Measurements from ENCODE around the gene RITA1. TPM values are rescaled to one million over a fixed set of nuclear protein-coding genes. Genes with fewer than 3 reads are reported as not detected.
"Not testable (repeated sequence)": the region's sequence is repeated elsewhere in the genome, so short reads cannot be mapped to it uniquely, and the experiment has no call there.

The RITA1 gene
- total RNA-seq, 1 donor from 2014 or later, result 22.3 TPM

- no peak for DNase-seq (ENCODE audit: low read depth, low spot score)
Observed at GRCh38 chr12:113202300-113203075, 17.0 kb downstream of the RITA1 start.

- no peak for DNase-seq (ENCODE audit: low read depth, low spot score)
Observed at GRCh38 chr12:113203852-113204760, 18.6 kb downstream of the RITA1 start.

- no peak for DNase-seq (ENCODE audit: low read depth, low spot score)
Observed at GRCh38 chr12:113204804-113205203, 19.3 kb downstream of the RITA1 start.

GRCh38 chr12:113206802-113207201, 21.3 kb downstream of the RITA1 start:
- not testable (repeated sequence) for DNase-seq (ENCODE audit: low read depth, low spot score)

GRCh38 chr12:113207613-113208040, 22.1 kb downstream of the RITA1 start:
- no peak for DNase-seq (ENCODE audit: low read depth, low spot score)

- DNase-seq (ENCODE audit: low read depth, low spot score), result no peak
Observed at GRCh38 chr12:113208041-113208934, 22.8 kb downstream of the RITA1 start.

GRCh38 chr12:113211160-113211559, 25.6 kb downstream of the RITA1 start:
- no peak for DNase-seq (ENCODE audit: low read depth, low spot score)

- no peak for DNase-seq (ENCODE audit: low read depth, low spot score)
Observed at GRCh38 chr12:113214895-113215400, 29.4 kb downstream of the RITA1 start.

- DNase-seq (ENCODE audit: low read depth, low spot score), result no peak
Observed at GRCh38 chr12:113216027-113216426, 30.5 kb downstream of the RITA1 start.

GRCh38 chr12:113220593-113221180, 35.2 kb downstream of the RITA1 start:
- DNase-seq (ENCODE audit: low read depth, low spot score), result no peak

GRCh38 chr12:113221181-113221996, 35.9 kb downstream of the RITA1 start, which contains the start of gene TPCN1:
TSS of gene TPCN1 (plus strand) at chr12:113221464. CDS start at chr12:113226853, 5,389 bp downstream.
- peak; percentile 100 for DNase-seq (ENCODE audit: low read depth, low spot score)

- no peak for DNase-seq (ENCODE audit: low read depth, low spot score)
Observed at GRCh38 chr12:113221997-113222729, 36.6 kb downstream of the RITA1 start.

GRCh38 chr12:113222730-113223531, 37.4 kb downstream of the RITA1 start:
- DNase-seq (ENCODE audit: low read depth, low spot score), result peak; percentile 93

- no peak for DNase-seq (ENCODE audit: low read depth, low spot score)
Observed at GRCh38 chr12:113224955-113225354, 39.4 kb downstream of the RITA1 start.

GRCh38 chr12:113226696-113227568, 41.4 kb downstream of the RITA1 start:
- DNase-seq (ENCODE audit: low read depth, low spot score), result no peak

GRCh38 chr12:113227686-113228391, 42.3 kb downstream of the RITA1 start:
- no peak for DNase-seq (ENCODE audit: low read depth, low spot score)

Measured in pulmonary artery endothelial cell (primary cell).